ENCODE results near the gene DPP4.
"Not testable (repeated sequence)": the region's sequence is repeated elsewhere in the genome, so short reads cannot be mapped to it uniquely, and the experiment has no call there.

The DPP4 gene

DNA sequence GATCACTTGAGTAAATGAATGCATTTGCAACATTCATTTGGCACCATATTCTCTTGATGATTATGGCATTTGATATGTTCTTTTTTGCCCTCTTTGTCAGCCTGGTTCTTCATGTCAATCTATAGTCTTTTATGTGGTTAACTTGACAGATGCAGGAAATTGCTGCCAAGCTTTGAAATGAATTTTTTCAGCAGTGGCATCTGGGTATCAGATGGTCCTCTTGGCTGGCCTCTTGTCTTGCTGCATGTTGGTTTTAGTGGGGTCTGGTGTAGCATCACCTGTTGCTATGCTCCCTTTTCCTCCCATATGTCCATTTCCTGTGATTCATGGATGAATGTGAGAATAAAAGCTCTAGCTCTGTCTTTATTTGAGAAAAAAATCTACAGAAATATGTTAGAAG lies 119.9 kb downstream of the DPP4 start:
- Histone ChIP-seq H3K4me2 (ENCODE audit: low read depth, low read length) (no peak overlapping the region), H3K79me2 (ENCODE audit: low read length) (no peaks in the 10 kb centered on the region), H3K9me2 (replicated peaks; ENCODE audit: insufficient read depth, low read length) (no peaks in the 10 kb centered on the region), H3K4me1 (ENCODE audit: low read length) (peaks cover 10% of the 10 kb centered on the region; the same call in 1 of the 2 replicates), H3K9ac (ENCODE audit: low read length) (no peak overlapping the region), H2AFZ (ENCODE audit: low read length) (no peak overlapping the region), H3K36me3 (replicated peaks; ENCODE audit: insufficient read depth, low read length) (no peaks in the 10 kb centered on the region), H4K20me1 (ENCODE audit: insufficient read depth, low read length) (no peaks in the 10 kb centered on the region), H3F3A (ENCODE audit: insufficient read depth, low read length) (no peaks in the 10 kb centered on the region), H3K4me3 (ENCODE audit: low read length) (no peak overlapping the region), H3K27me3 (replicated peaks; ENCODE audit: insufficient read depth, low read length) (no peaks in the 10 kb centered on the region), H3K9me3 (replicated peaks; ENCODE audit: insufficient read depth, low read length) (no peaks in the 10 kb centered on the region), H3K27ac (ENCODE audit: low read length) (no peak overlapping the region)
- TF ChIP-seq EZH2phosphoT487 (IDR thresholded peaks at IDR 0.05; ENCODE audit: low read length) (no peak), CTCF (IDR thresholded peaks at IDR 0.05; ENCODE audit: low read length) (no peak), EZH2 (optimal IDR thresholded peaks at IDR 0.05; ENCODE audit: low read depth, low read length) (no peak)
- peak; percentile 37 for DNase-seq

GRCh38 chr2:161953367-161953766 lies 120.6 kb downstream of the DPP4 start:
- not testable (repeated sequence) for H3K36me3 ChIP-seq (replicated peaks; ENCODE audit: insufficient read depth, low read length); H3K9ac ChIP-seq (ENCODE audit: low read length); H3K4me3 ChIP-seq (ENCODE audit: low read length); H3K9me3 ChIP-seq (replicated peaks; ENCODE audit: insufficient read depth, low read length); H4K20me1 ChIP-seq (ENCODE audit: insufficient read depth, low read length); H3K9me2 ChIP-seq (replicated peaks; ENCODE audit: insufficient read depth, low read length); DNase-seq; H3K27me3 ChIP-seq (replicated peaks; ENCODE audit: insufficient read depth, low read length); H3K4me2 ChIP-seq (ENCODE audit: low read depth, low read length); H3K79me2 ChIP-seq (ENCODE audit: low read length); H3K27ac ChIP-seq (ENCODE audit: low read length); H2AFZ ChIP-seq (ENCODE audit: low read length); H3F3A ChIP-seq (ENCODE audit: insufficient read depth, low read length)
- peaks cover 10% of the 10 kb centered on the region; the same call in 1 of the 2 replicates for H3K4me1 ChIP-seq (ENCODE audit: low read length)

DNA sequence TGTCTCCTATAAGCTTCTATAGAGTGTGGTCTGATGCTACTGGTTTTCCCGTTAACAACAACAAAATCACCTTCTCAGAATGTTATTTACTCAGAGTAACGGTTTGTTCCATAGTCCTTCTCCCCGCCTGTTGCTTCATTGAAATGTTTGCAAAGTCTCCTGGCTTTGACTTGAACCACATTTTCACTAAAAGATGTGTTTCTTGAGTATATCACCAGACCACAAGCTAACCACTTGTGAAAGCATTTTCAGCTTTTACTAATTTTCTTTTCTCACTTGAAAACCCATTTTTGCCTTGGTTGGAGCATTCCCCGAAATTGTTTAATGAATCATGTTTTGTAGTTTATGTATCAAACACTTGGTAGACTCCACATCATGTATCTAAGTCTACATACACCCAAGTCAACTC lies 121.2 kb downstream of the DPP4 start:
- TF ChIP-seq EZH2phosphoT487 (IDR thresholded peaks at IDR 0.05; ENCODE audit: low read length) = no peak
- no peak for DNase-seq

GRCh38 chr2:161947836-161948235 lies 126.2 kb downstream of the DPP4 start:
- no peak overlapping the region for H2AFZ ChIP-seq (ENCODE audit: low read length)
- no peak overlapping the region for H3K4me2 ChIP-seq (ENCODE audit: low read depth, low read length)
- no peaks in the 10 kb centered on the region for H3K36me3 ChIP-seq (replicated peaks; ENCODE audit: insufficient read depth, low read length)
- no peaks in the 10 kb centered on the region for H3K4me1 ChIP-seq (ENCODE audit: low read length)
- no peak for TF ChIP-seq CTCF (IDR thresholded peaks at IDR 0.05; ENCODE audit: low read length)
- no peaks in the 10 kb centered on the region for H3K27me3 ChIP-seq (replicated peaks; ENCODE audit: insufficient read depth, low read length)
- no peaks in the 10 kb centered on the region for H3K9me3 ChIP-seq (replicated peaks; ENCODE audit: insufficient read depth, low read length)
- no peak overlapping the region for H3K27ac ChIP-seq (ENCODE audit: low read length)
- no peaks in the 10 kb centered on the region for H3F3A ChIP-seq (ENCODE audit: insufficient read depth, low read length)
- no peaks in the 10 kb centered on the region for H4K20me1 ChIP-seq (ENCODE audit: insufficient read depth, low read length)
- no peaks in the 10 kb centered on the region for H3K79me2 ChIP-seq (ENCODE audit: low read length)
- no peak overlapping the region for H3K4me3 ChIP-seq (ENCODE audit: low read length)
- H3K9ac ChIP-seq (ENCODE audit: low read length) = no peak overlapping the region
- no peak for DNase-seq
- no peaks in the 10 kb centered on the region for H3K9me2 ChIP-seq (replicated peaks; ENCODE audit: insufficient read depth, low read length)

More for the DNA sequence above, 121.2 kb downstream of the DPP4 start:
- Histone ChIP-seq H2AFZ (ENCODE audit: low read length) (no peak overlapping the region), H3K4me1 (ENCODE audit: low read length) (peaks cover 10% of the 10 kb centered on the region; the same call in 1 of the 2 replicates), H3K4me2 (ENCODE audit: low read depth, low read length) (no peak overlapping the region), H3K36me3 (replicated peaks; ENCODE audit: insufficient read depth, low read length) (no peaks in the 10 kb centered on the region), H3F3A (ENCODE audit: insufficient read depth, low read length) (no peaks in the 10 kb centered on the region), H3K9me2 (replicated peaks; ENCODE audit: insufficient read depth, low read length) (no peaks in the 10 kb centered on the region), H3K79me2 (ENCODE audit: low read length) (no peaks in the 10 kb centered on the region), H3K4me3 (ENCODE audit: low read length) (no peak overlapping the region), H3K9me3 (replicated peaks; ENCODE audit: insufficient read depth, low read length) (no peaks in the 10 kb centered on the region), H3K9ac (ENCODE audit: low read length) (no peak overlapping the region), H4K20me1 (ENCODE audit: insufficient read depth, low read length) (no peaks in the 10 kb centered on the region), H3K27ac (ENCODE audit: low read length) (no peak overlapping the region), H3K27me3 (replicated peaks; ENCODE audit: insufficient read depth, low read length) (no peaks in the 10 kb centered on the region)

All from MM.1S (cell line).